ENCODE measurements around the gene FZR1. TPM values are rescaled to one million over a fixed set of nuclear protein-coding genes. Genes with fewer than 3 reads are reported as not detected.

Gene FZR1
- total and polyA plus RNA-seq, 2 of the 8 experiments (the other 6 are each of a cell fraction or from before 2014, with no cell fraction given), result 21.6 to 35.5 TPM

DNA sequence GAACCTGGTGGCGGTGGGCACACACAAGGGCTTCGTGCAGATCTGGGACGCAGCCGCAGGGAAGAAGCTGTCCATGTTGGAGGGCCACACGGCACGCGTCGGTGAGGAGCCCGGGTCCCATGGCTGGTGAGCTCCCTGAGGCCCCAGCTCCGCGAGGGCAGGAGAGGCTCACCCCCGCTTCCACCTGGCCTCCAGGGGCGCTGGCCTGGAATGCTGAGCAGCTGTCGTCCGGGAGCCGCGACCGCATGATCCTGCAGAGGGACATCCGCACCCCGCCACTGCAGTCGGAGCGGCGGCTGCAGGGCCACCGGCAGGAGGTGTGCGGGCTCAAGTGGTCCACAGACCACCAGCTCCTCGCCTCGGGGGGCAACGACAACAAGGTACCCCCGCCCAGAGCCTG is 25.6 kb downstream of the FZR1 start:
- H3K14ac ChIP-seq (ENCODE audit: insufficient read length), result no peak overlapping the region
- H3K4me1 ChIP-seq (replicated peaks in 1 of 4; ENCODE audit: control insufficient read depth in 3 of 4, insufficient read depth in 4 of 4, low read length in 3 of 4), result no peaks in the 10 kb centered on the region; a peak in 1 of 7 replicates
- H2AFZ ChIP-seq (ENCODE audit: low read length), result no peak overlapping the region
- no peak overlapping the region for H4K5ac ChIP-seq (ENCODE audit: insufficient read length, low read depth, low read length)
- no peak overlapping the region for H2BK15ac ChIP-seq (ENCODE audit: low read length)
- H3K4me3 ChIP-seq (ENCODE audit: extremely low read depth in 1 of 4, insufficient read depth in 2 of 4, low read depth in 3 of 4, low read length in 4 of 4), result no peak overlapping the region
- H3K23ac ChIP-seq (ENCODE audit: insufficient read length), result no peak overlapping the region
- 92% methylated on average over 23 of the region's 29 CpGs; no CpG with 5 or more reads in 1 of the 2 experiments for WGBS, 2 experiments (ENCODE audit: extremely low coverage in 1 of 2, insufficient coverage in 1 of 2, insufficient read length in 1 of 2, insufficient replicate concordance in 2 of 2, low coverage in 1 of 2, low lambda C conversion rate in 2 of 2, missing lambda C conversion rate in 1 of 2)
- no peak overlapping the region for H2BK20ac ChIP-seq (ENCODE audit: low read length)
- H3K79me1 ChIP-seq (ENCODE audit: low read depth, low read length), result no peaks in the 10 kb centered on the region
- peak overlapping the region; percentile 85; the same call in 1 of the 2 replicates for H4K8ac ChIP-seq (ENCODE audit: extremely low read depth, insufficient read depth, low read length)
- no peak overlapping the region for H2BK12ac ChIP-seq (ENCODE audit: low read depth, low read length)
- peaks cover 1 to 9% of the 10 kb centered on the region in 2 experiments for H4K20me1 ChIP-seq (replicated peaks in 1 of 2; ENCODE audit: control insufficient read depth in 1 of 2, insufficient read depth in 2 of 2, low read length in 2 of 2)
- H2AK5ac ChIP-seq (ENCODE audit: low read depth, low read length), result no peak overlapping the region
- H2BK120ac ChIP-seq (replicated peaks; ENCODE audit: low read depth, low read length), result no peak overlapping the region
- H2BK5ac ChIP-seq (ENCODE audit: low read depth, low read length), result no peak overlapping the region
- H3K27ac ChIP-seq (ENCODE audit: low read depth, low read length), result no peak overlapping the region
- ChIA-PET POLR2A (ENCODE audit: partially characterized antibody) (interaction anchor here (0.8 to 2.1 kb wide), 10 partner anchors 9 to 63 kb away, joined by 3 to 7 read pairs (median 4); partner anchors contain the start of gene MFSD12), CTCF (ENCODE audit: partially characterized antibody) (interaction anchor here (0.6 to 6.9 kb wide), 7 partner anchors 12 to 607 kb away, joined by 3 to 54 read pairs (median 4); partner anchors contain the start of gene MFSD12)
- H3K4me2 ChIP-seq (ENCODE audit: insufficient read depth in 1 of 2, low read depth in 2 of 2, low read length in 2 of 2), result no peak overlapping the region
- H3K36me3 ChIP-seq (ENCODE audit: control insufficient read depth in 2 of 4, insufficient read depth in 4 of 4, low read length in 3 of 4), result peaks cover 7 to 44% (median 26%) of the 10 kb centered on the region in 4 experiments; a peak in 7 of 8 replicates
- no peak for DNase-seq (ENCODE audit: low read depth in 1 of 2, low spot score in 2 of 2)
- no peak overlapping the region for H4K91ac ChIP-seq (replicated peaks; ENCODE audit: insufficient read length, low read length)
- H3K9me3 ChIP-seq (ENCODE audit: insufficient read depth in 2 of 2, low read depth in 1 of 2, low read length in 1 of 2), result no peaks in the 10 kb centered on the region
- H3K23me2 ChIP-seq (ENCODE audit: low read depth, low read length), result peaks cover 9% of the 10 kb centered on the region; the same call in 1 of the 2 replicates
- H3K79me2 ChIP-seq (ENCODE audit: control insufficient read depth in 1 of 2, insufficient read depth in 2 of 2, low read length in 2 of 2), result no peaks in the 10 kb centered on the region
- no peak overlapping the region for H3K4ac ChIP-seq (replicated peaks; ENCODE audit: insufficient read length, low read depth, low read length)
- H3K56ac ChIP-seq (replicated peaks; ENCODE audit: insufficient read length, low read depth, low read length), result no peak overlapping the region
- H3K9ac ChIP-seq (replicated peaks in 1 of 4; ENCODE audit: extremely low read depth in 1 of 4, low read depth in 3 of 4, low read length in 3 of 4), result no peak overlapping the region
- no peaks in the 10 kb centered on the region for H3K27me3 ChIP-seq (replicated peaks in 1 of 4; ENCODE audit: control insufficient read depth in 3 of 4, extremely low read depth in 1 of 4, insufficient read depth in 3 of 4, low read length in 3 of 4)
- TF ChIP-seq TEAD4 (IDR thresholded peaks at IDR 0.05; ENCODE audit: low read depth, low read length) (peak; percentile 75), RAD21 (IDR thresholded peaks at IDR 0.05 in 1 of 2, conservative IDR thresholded peaks at IDR 0.05 in 1 of 2; ENCODE audit: low read depth in 2 of 2, low read length in 2 of 2) (no peak)
- TF ChIP-seq, protein P1, sequence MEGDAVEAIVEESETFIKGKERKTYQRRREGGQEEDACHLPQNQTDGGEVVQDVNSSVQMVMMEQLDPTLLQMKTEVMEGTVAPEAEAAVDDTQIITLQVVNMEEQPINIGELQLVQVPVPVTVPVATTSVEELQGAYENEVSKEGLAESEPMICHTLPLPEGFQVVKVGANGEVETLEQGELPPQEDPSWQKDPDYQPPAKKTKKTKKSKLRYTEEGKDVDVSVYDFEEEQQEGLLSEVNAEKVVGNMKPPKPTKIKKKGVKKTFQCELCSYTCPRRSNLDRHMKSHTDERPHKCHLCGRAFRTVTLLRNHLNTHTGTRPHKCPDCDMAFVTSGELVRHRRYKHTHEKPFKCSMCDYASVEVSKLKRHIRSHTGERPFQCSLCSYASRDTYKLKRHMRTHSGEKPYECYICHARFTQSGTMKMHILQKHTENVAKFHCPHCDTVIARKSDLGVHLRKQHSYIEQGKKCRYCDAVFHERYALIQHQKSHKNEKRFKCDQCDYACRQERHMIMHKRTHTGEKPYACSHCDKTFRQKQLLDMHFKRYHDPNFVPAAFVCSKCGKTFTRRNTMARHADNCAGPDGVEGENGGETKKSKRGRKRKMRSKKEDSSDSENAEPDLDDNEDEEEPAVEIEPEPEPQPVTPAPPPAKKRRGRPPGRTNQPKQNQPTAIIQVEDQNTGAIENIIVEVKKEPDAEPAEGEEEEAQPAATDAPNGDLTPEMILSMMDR (IDR thresholded peaks at IDR 0.05; ENCODE audit: control extremely low read depth in 1 of 3, insufficient read depth in 1 of 3, low read depth in 1 of 3, low read length in 3 of 3), result peak in 2 of 3 experiments; percentile 8 to 28; a peak in 2 of 4 replicates
- FAIRE-seq, result no peak
- no peak overlapping the region for H3K18ac ChIP-seq (ENCODE audit: extremely low read depth, low read length)
